Body of pancreas (tissue), 4 donors: ENCODE results near the gene CLASP1.

Experiments
- CTCF ChIP-seq, 7 experiments: fragments of 450-650 bp in 4 of 7; fragments of 200-600 bp in 3 of 7; sonication (generic) in 3 of 7; IDR thresholded peaks; one replicate each; pipeline ENCODE4 v1.5.1; 2016 to 2019; ENCODE audit warnings: antibody characterized with exemption in 7 of 7
- POLR2A ChIP-seq, 3 donors: fragments of 450-650 bp; IDR thresholded peaks; one replicate each; pipeline ENCODE4 v1.6.1; 2016; ENCODE audit warnings: antibody characterized with exemption in 3 of 3, mild to moderate bottlenecking in 2 of 3

- TF ChIP-seq CTCF (IDR thresholded peaks at IDR 0.05): no peak
- TF ChIP-seq POLR2A (IDR thresholded peaks at IDR 0.05): no peak
Measured at GRCh38 chr2:121577381-121577780, 71.9 kb downstream of the CLASP1 start.
